T-cell (primary cell): ENCODE data around the gene HK1. TPM values are rescaled to one million over a fixed set of nuclear protein-coding genes. Genes with fewer than 3 reads are reported as not detected.

Experiments
- ATAC-seq, 4 experiments: fragments of 200-7000 bp in 3 of 4; fragments of 150-1000 bp in 1 of 4; cut with Tn5 transposase; replicated peaks in 1 of 4; 1 replicate in 3 of 4; 2 replicates in 1 of 4; pipeline ENCODE4 v1.10.0; 2021; ENCODE audit warnings: moderate library complexity in 3 of 4, mild to moderate bottlenecking in 2 of 4, moderate number of reproducible peaks in 1 of 4
- CTCF ChIA-PET, 2 donors: fragments of 300-600 bp; sonication (Branson Sonifier 250); formaldehyde crosslinking; loops; one replicate each; lab custom pipeline; 2022; ENCODE audit warnings: antibody characterized with exemption in 2 of 2; lab: Charles Lee
- POLR2A ChIA-PET, 2 donors: fragments of 300-600 bp; sonication (Branson Sonifier 250); formaldehyde crosslinking; loops; one replicate each; lab custom pipeline; 2022; ENCODE audit warnings: antibody characterized with exemption in 2 of 2; lab: Charles Lee
- DNase-seq, 35 experiments: peaks; one replicate each; pipeline versions ENCODE4 v3.0.0 to v3.0.0-alpha.2; 2013 to 2023
- H3K27ac ChIP-seq: one replicate; pipeline ENCODE4 v1.5.1; 2013; ENCODE audit warnings: low read length
- H3K27me3 ChIP-seq, 2 experiments: replicated peaks in 1 of 2; 1 replicate in 1 of 2; 2 replicates in 1 of 2; pipeline versions ENCODE4 v1.6.1 to v1.7.0; 2013; ENCODE audit warnings: low read length in 1 of 2, mixed read lengths in 1 of 2; ENCODE audit not compliant: control insufficient read depth in 2 of 2, insufficient read depth in 2 of 2; ENCODE audit errors: extremely low read depth in 1 of 2
- H3K36me3 ChIP-seq, 2 donors: 1 replicate in 1 of 2; 2 replicates in 1 of 2; pipeline versions ENCODE4 v1.6.1 to v1.7.0; 2013; ENCODE audit warnings: low read length in 1 of 2; ENCODE audit not compliant: control insufficient read depth in 2 of 2, insufficient read depth in 1 of 2; ENCODE audit errors: extremely low read depth in 1 of 2
- H3K4me1 ChIP-seq, 2 experiments: 1 replicate in 1 of 2; 2 replicates in 1 of 2; pipeline versions ENCODE4 v1.6.1 to v1.7.0; 2013; ENCODE audit warnings: low read length in 2 of 2, mixed read lengths in 1 of 2; ENCODE audit not compliant: insufficient read depth in 2 of 2, control insufficient read depth in 1 of 2; ENCODE audit errors: extremely low read depth in 1 of 2
- H3K4me3 ChIP-seq, 2 donors: 1 replicate in 1 of 2; 2 replicates in 1 of 2; pipeline versions ENCODE4 v1.5.1 to v1.7.0; 2013; ENCODE audit warnings: mild to moderate bottlenecking in 2 of 2, low read length in 1 of 2, moderate library complexity in 1 of 2; ENCODE audit not compliant: control insufficient read depth in 1 of 2; ENCODE audit errors: extremely low read depth in 1 of 2
- H3K9me3 ChIP-seq: 2 replicates; pipeline ENCODE4 v1.7.0; 2013
- H3K27ac Mint-ChIP-seq, 2 donors: one replicate each; pipeline ENCODE4 v1.8.0; 2020 to 2021; ENCODE audit warnings: mild to moderate bottlenecking in 2 of 2, mixed read lengths in 2 of 2
- H3K27me3 Mint-ChIP-seq, 2 donors: one replicate each; pipeline ENCODE4 v1.8.0; 2021 to 2022; ENCODE audit warnings: mixed read lengths in 2 of 2
- H3K36me3 Mint-ChIP-seq: one replicate; pipeline ENCODE4 v1.8.0; 2021; ENCODE audit warnings: mixed read lengths
- H3K4me1 Mint-ChIP-seq, 3 donors: one replicate each; pipeline ENCODE4 v1.8.0; 2020 to 2022; ENCODE audit warnings: mixed read lengths in 3 of 3, mild to moderate bottlenecking in 1 of 3
- H3K4me3 Mint-ChIP-seq, 3 donors: one replicate each; pipeline ENCODE4 v1.8.0; 2020 to 2022; ENCODE audit warnings: mild to moderate bottlenecking in 3 of 3, mixed read lengths in 3 of 3, moderate library complexity in 3 of 3
- H3K9me3 Mint-ChIP-seq, 3 donors: one replicate each; pipeline ENCODE4 v1.8.0; 2020 to 2022; ENCODE audit warnings: mixed read lengths in 3 of 3
- WGBS: methylation state at CpG from one replicate; pipeline ENCODE4 v1.1.5; 2013; ENCODE audit warnings: missing lambda C conversion rate; ENCODE audit not compliant: insufficient coverage; 5-methylcytosine and 5-hydroxymethylcytosine counted together
- total RNA-seq, 35 experiments: library from RNA in 6 of 35; stranded (reverse) in 6 of 35; fragments of 120-200 nt in 1 of 35; gene quantifications; one replicate each; pipeline versions ENCODE4 v1.2.1 to v1.2.4 and lab custom pipeline; 2013 to 2026

The HK1 gene
- total RNA-seq, 5 donors from 2014 or later (not counting 1 experiment from before 2014, with no cell fraction given), result 66.3 to 85.5 (median 83.6) TPM

DNA sequence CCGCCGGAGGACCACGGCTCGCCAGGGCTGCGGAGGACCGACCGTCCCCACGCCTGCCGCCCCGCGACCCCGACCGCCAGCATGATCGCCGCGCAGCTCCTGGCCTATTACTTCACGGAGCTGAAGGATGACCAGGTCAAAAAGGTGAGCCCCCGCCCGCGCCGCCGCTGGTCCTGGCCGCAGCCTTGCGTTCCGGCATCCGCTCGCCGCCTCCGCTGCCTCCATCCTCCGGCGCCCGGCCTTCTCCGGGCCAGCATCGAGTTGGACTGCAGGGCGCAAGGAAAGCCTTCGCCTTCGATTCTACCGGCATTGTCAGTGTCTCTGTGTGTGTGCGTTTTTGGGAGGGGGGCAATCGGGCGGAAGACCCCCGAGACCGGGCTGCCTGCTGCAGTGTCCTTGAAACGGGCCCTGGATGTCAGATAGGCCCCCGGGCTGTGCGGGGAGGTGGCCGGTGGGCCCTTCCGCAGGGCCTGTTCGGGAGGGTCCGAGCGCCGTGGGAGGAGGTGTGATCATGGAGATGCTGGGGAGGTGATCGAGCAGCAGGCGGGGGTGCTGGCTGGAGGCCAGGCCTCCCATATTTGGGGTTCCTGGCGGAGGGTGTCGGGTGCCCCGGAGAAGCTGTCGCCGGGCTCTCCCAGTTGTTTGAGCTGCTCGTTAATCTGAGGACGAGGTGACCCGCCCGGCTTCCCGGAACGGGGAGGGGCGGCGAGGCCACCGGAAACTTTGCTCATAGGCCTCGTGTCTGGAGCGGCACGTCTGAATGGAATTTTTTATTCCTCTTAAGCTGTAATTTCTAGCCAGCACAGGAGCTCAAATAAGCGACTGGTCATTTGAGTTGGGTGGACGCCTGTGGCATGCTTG is 40.8 kb downstream of the HK1 start:
- Mint-ChIP-seq H3K27me3 (no peaks in the 10 kb centered on the region), H3K36me3 (no peaks in the 10 kb centered on the region), H3K4me3 (peak overlapping the region; percentile 95 to 98 (median 97)), H3K9me3 (no peaks in the 10 kb centered on the region), H3K4me1 (peaks cover 45 to 51% (median 50%) of the 10 kb centered on the region in 3 donors), H3K27ac (peak overlapping the region; percentile 93)
- Histone ChIP-seq H3K27ac (peak overlapping the region; percentile 78), H3K4me3 (peak overlapping the region; percentile 96 to 99), H3K36me3 (no peaks in the 10 kb centered on the region), H3K4me1 (peaks cover 11 to 41% of the 10 kb centered on the region in 2 experiments), H3K27me3 (peaks cover 0 to 3% of the 10 kb centered on the region in 2 experiments), H3K9me3 (no peaks in the 10 kb centered on the region)
- DNase-seq, result peak; percentile 41 to 78 (median 62)
- CTCF ChIA-PET, result interaction anchor here (0.5 to 3.4 kb wide), 6 partner anchors 9 to 666 kb away, joined by 3 to 15 read pairs (median 6); no protein-coding TSS in a partner anchor
- peak; percentile 26 to 41 (median 36) for ATAC-seq
- under 1% methylated on average over 71 of the region's 73 CpGs for whole genome bisulfite sequencing
- POLR2A ChIA-PET, result interaction anchor here (0.5 to 1.0 kb wide), 6 partner anchors 9 to 362 kb away, joined by 3 to 8 read pairs (median 4); no protein-coding TSS in a partner anchor

DNA sequence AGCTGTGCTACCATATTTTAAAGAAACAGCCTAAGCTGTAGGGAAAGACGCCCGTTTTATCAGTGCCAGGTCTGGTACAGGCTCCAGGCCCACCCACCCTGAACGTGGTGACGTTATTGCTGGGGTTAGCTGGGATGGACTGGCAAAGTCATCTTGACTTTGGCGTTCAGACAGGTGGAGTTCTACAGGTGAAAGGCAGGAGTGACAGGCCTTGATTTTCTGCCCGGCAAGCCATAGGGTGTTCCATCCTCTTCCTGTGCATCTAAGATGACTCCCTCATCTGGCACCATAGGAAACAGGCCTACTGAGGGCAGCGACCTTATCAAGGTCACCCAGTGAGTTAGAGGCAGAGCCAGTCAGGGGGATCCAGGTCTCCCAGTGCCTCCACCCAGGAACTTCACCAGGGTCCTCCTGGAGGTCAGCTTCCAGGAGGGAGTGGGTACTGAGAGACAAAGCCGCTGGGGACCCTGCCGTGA is 41.6 kb downstream of the HK1 start:
- Histone ChIP-seq H3K4me1 (peaks cover 13 to 46% of the 10 kb centered on the region in 2 experiments), H3K27me3 (peaks cover 0 to 3% of the 10 kb centered on the region in 2 experiments), H3K4me3 (peak overlapping the region; percentile 96 to 99), H3K9me3 (no peaks in the 10 kb centered on the region), H3K27ac (peak overlapping the region; percentile 78), H3K36me3 (no peaks in the 10 kb centered on the region)
- Mint-ChIP-seq H3K4me3 (peak overlapping the region; percentile 95 to 98 (median 97)), H3K27me3 (no peaks in the 10 kb centered on the region), H3K4me1 (peaks cover 46 to 57% (median 56%) of the 10 kb centered on the region in 3 donors), H3K36me3 (no peaks in the 10 kb centered on the region), H3K9me3 (no peaks in the 10 kb centered on the region), H3K27ac (peak overlapping the region; percentile 93)
- ChIA-PET CTCF (interaction anchor here (0.5 to 3.4 kb wide), 5 partner anchors 8 to 667 kb away, joined by 3 to 15 read pairs (median 6); no protein-coding TSS in a partner anchor), POLR2A (interaction anchor here (0.7 to 1.0 kb wide), 2 partner anchors 8 to 43 kb away, joined by 5 to 6 read pairs; no protein-coding TSS in a partner anchor)
- WGBS, result 39% methylated on average over 8 of the region's 9 CpGs
- no peak for ATAC-seq
- DNase-seq, result peak in 1 of 35 experiments; percentile 23

DNA sequence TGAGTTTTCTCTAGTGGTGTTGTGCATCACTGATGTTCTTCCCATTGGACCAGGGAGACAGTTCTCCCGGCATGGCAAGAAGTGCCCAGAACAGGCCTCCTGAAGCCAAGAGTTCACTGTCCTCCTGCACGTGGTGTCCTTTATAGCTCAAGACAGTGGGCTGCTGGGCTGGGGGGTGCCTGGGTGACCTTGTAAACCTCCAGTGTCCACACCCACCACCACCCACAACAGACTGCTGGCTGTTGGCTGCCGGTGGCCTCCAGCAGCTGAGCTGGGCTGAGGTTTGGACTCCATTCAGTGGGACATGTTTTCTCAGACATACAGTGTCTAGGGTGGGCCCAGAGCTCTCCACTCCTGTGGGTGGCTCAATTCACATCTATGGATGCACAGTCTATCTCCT is 42.2 kb downstream of the HK1 start:
- DNase-seq, result no peak
- no peaks in the 10 kb centered on the region for H3K9me3 Mint-ChIP-seq
- peak overlapping the region; percentile 95 to 98 (median 97) for H3K4me3 Mint-ChIP-seq
- peak overlapping the region; percentile 60 to 93 for H3K27ac Mint-ChIP-seq
- no peaks in the 10 kb centered on the region for H3K36me3 ChIP-seq
- H3K4me1 ChIP-seq, result peaks cover 13 to 50% of the 10 kb centered on the region in 2 experiments
- no peaks in the 10 kb centered on the region for H3K36me3 Mint-ChIP-seq
- POLR2A ChIA-PET, result no interaction called here
- WGBS, result 83% methylated on average over 1 of the region's 3 CpGs
- H3K4me3 ChIP-seq, result peak overlapping the region; percentile 96 to 99
- no peak for ATAC-seq
- CTCF ChIA-PET, result no interaction called here
- H3K27ac ChIP-seq, result peak overlapping the region; percentile 78
- H3K9me3 ChIP-seq, result no peaks in the 10 kb centered on the region
- H3K4me1 Mint-ChIP-seq, result peaks cover 48 to 60% (median 57%) of the 10 kb centered on the region in 3 donors
- no peaks in the 10 kb centered on the region for H3K27me3 Mint-ChIP-seq
- peaks cover 0 to 3% of the 10 kb centered on the region in 2 experiments for H3K27me3 ChIP-seq

DNA sequence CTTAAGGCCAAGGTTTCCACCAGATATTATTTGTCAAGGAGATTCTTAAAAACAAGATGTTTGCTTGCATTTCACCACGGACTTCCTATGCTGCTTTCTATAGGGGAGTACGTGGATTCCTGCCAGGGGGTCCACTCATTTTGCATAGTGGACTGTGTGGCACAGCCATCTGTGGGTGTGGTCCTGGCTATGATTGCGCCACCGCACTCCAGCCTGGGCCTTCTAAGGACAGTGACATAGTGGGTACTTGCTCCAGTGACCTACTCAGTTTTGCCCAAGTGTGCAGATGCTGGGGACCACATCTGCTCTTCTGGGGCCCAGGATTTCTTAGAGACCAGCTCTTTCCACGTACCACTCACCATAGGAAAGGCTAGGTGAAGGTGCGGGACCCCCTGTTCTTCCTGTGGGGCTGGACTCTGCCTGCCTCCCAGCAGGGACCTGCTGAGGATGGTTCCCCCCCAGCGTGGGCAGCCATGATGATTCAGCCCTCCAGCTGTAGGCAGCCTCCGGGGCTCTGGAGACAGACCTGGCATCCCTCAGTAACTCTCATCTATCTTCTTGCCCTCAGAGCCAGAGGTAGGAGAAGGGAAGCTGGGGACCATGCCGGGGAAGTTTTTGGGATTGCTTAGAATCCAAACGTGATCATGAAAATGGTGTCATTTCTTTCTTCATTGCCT is 42.9 kb downstream of the HK1 start:
- peak overlapping the region; percentile 60 to 93 for H3K27ac Mint-ChIP-seq
- H3K9me3 ChIP-seq, result no peaks in the 10 kb centered on the region
- ChIA-PET POLR2A (no interaction called here), CTCF (interaction anchor here in 1 of 2 donors (0.6 kb wide), 1 partner anchor 41 kb away, joined by 3 read pairs; no protein-coding TSS in a partner anchor)
- H3K36me3 ChIP-seq, result no peaks in the 10 kb centered on the region
- peak overlapping the region; percentile 54 to 98 (median 95) for H3K4me3 Mint-ChIP-seq
- whole genome bisulfite sequencing, result 97% methylated on average over 5 of the region's 10 CpGs
- no peak overlapping the region for H3K4me3 ChIP-seq
- peaks cover 55 to 65% (median 62%) of the 10 kb centered on the region in 3 donors for H3K4me1 Mint-ChIP-seq
- H3K27me3 Mint-ChIP-seq, result no peaks in the 10 kb centered on the region
- peaks cover 13 to 54% of the 10 kb centered on the region in 2 experiments for H3K4me1 ChIP-seq
- DNase-seq, result no peak
- H3K27ac ChIP-seq, result no peak overlapping the region
- peaks cover 1% of the 10 kb centered on the region for H3K36me3 Mint-ChIP-seq
- no peaks in the 10 kb centered on the region for H3K27me3 ChIP-seq
- no peaks in the 10 kb centered on the region for H3K9me3 Mint-ChIP-seq
- no peak for ATAC-seq

DNA sequence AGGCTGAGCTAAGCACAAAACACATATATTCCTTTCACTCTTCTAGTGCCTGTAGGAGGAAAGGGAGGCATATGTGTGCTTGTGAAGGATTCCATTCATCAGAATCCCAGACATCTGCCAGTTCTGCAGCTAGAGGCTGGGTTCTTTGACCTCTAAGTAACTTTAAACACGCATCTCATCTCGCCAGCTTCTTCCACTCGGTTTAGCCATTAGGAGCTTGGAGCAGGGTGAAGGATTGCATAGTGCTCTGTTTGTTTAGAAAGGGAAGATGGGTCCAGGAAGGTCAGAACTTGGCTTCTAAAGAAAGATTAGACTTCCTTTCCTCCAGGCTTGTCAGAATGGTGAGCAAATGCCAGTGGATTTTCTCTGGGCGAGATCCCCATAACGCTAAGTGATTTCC is 43.6 kb downstream of the HK1 start:
- CTCF ChIA-PET, result interaction anchor here in 1 of 2 donors (0.6 kb wide), 1 partner anchor 40 kb away, joined by 3 read pairs; no protein-coding TSS in a partner anchor
- Histone ChIP-seq H3K9me3 (no peaks in the 10 kb centered on the region), H3K27ac (no peak overlapping the region), H3K4me1 (peaks cover 19 to 56% of the 10 kb centered on the region in 2 experiments), H3K27me3 (no peaks in the 10 kb centered on the region), H3K36me3 (no peaks in the 10 kb centered on the region), H3K4me3 (no peak overlapping the region)
- Mint-ChIP-seq H3K9me3 (no peaks in the 10 kb centered on the region), H3K27ac (peak overlapping the region; percentile 9 to 60), H3K4me3 (peak overlapping the region in 1 of 3 donors; percentile 98), H3K36me3 (peaks cover 2% of the 10 kb centered on the region), H3K27me3 (no peaks in the 10 kb centered on the region), H3K4me1 (peaks cover 61 to 71% (median 68%) of the 10 kb centered on the region in 3 donors)
- POLR2A ChIA-PET, result no interaction called here
- ATAC-seq (no peak), DNase-seq (no peak)
- no CpG with 5 or more reads among the region's 5 CpGs for WGBS
